ENCODE measurements around the gene FHIP1B. TPM values are rescaled to one million over a fixed set of nuclear protein-coding genes. Genes with fewer than 3 reads are reported as not detected.

FHIP1B gene
- total RNA-seq, 1 donor from 2014 or later = 25.3 TPM

DNA sequence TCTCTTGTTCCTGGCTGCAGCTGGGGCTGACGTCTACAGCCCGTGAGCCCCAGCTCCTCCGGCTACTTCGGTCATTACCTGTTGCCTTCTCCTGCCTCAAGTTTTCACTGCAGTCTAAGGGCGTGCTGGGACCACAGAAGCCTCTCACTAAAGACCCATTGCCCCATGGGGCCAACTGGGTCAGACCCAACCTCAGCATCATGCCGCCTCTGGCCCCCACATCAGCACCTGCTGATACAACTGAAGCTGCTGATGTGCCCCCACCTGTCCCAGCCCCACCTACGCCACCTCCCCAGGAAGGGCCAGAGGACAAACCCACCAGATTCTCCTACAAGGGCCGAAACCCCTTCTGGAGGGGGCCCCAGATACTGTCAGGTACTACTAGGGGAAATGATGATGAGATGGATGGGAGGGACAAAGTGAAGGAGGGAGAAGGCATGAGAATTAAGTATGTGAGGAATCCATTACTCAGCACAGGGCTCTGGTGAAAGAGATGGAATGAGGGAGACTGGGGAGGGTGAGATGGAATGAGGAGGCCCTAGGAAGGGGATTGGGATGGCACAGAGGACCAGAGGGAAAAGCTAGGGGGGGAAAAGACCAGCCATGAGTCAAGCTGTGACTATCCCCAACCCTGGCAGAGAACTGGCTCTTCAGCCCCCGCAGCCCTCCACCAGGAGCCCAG lies 24.0 kb downstream of the FHIP1B start:
- Mint-ChIP-seq H3K4me3 (no peak overlapping the region), H3K27ac (ENCODE audit: unreplicated experiment) (no peak overlapping the region), H3K27me3 (ENCODE audit: low read depth) (no peaks in the 10 kb centered on the region), H3K9me3 (no peaks in the 10 kb centered on the region), H3K4me1 (no peaks in the 10 kb centered on the region), H3K36me3 (ENCODE audit: low read depth) (peaks cover 5% of the 10 kb centered on the region)
- DNase-seq (ENCODE audit: low read depth, low spot score) = no peak
- TF ChIP-seq, protein P1, sequence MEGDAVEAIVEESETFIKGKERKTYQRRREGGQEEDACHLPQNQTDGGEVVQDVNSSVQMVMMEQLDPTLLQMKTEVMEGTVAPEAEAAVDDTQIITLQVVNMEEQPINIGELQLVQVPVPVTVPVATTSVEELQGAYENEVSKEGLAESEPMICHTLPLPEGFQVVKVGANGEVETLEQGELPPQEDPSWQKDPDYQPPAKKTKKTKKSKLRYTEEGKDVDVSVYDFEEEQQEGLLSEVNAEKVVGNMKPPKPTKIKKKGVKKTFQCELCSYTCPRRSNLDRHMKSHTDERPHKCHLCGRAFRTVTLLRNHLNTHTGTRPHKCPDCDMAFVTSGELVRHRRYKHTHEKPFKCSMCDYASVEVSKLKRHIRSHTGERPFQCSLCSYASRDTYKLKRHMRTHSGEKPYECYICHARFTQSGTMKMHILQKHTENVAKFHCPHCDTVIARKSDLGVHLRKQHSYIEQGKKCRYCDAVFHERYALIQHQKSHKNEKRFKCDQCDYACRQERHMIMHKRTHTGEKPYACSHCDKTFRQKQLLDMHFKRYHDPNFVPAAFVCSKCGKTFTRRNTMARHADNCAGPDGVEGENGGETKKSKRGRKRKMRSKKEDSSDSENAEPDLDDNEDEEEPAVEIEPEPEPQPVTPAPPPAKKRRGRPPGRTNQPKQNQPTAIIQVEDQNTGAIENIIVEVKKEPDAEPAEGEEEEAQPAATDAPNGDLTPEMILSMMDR (conservative IDR thresholded peaks at IDR 0.05) = no peak

GRCh38 chr11:6209801-6210200 lies 24.6 kb downstream of the FHIP1B start:
- Mint-ChIP-seq H3K4me3 (no peak overlapping the region), H3K9me3 (no peaks in the 10 kb centered on the region), H3K27me3 (ENCODE audit: low read depth) (no peaks in the 10 kb centered on the region), H3K4me1 (no peaks in the 10 kb centered on the region), H3K36me3 (ENCODE audit: low read depth) (peaks cover 5% of the 10 kb centered on the region), H3K27ac (ENCODE audit: unreplicated experiment) (no peak overlapping the region)
- DNase-seq (ENCODE audit: low read depth, low spot score) = no peak
- TF ChIP-seq, protein P1 (conservative IDR thresholded peaks at IDR 0.05) = no peak

- peaks cover 8% of the 10 kb centered on the region for H3K36me3 Mint-ChIP-seq (ENCODE audit: low read depth)
- no peaks in the 10 kb centered on the region for H3K9me3 Mint-ChIP-seq
- TF ChIP-seq, protein P1 (conservative IDR thresholded peaks at IDR 0.05) = no peak
Observed at GRCh38 chr11:6206456-6207180, 27.8 kb downstream of the FHIP1B start.

DNA sequence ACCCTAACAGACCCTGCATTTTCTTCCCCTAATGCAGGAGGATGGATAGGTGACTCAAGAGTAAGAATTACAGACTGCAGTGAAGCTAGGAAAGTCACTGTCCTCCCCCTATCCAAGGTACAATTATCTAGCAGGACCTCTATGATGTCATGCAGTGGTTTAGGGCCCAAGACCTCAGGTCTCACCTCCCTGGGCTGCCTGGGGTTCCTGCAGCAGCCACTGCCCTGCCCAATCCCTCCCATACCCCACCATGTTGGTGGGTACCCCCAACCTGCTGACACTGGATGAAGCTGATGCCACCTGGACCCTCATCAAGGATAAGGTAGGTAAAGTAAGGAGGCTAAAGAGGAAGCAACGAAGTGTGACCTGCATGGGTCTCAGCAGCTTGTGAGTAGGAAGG lies 29.1 kb downstream of the FHIP1B start, which contains the start of gene C11orf42:
Gene C11orf42, plus strand, starts transcription at position 192 of the 400 bp plus-strand sequence. Its CDS starts 59 bp downstream, at position 251.
- TF ChIP-seq, protein P1 (conservative IDR thresholded peaks at IDR 0.05) = no peak
- Mint-ChIP-seq H3K36me3 (ENCODE audit: low read depth) (peaks cover 8% of the 10 kb centered on the region), H3K9me3 (no peaks in the 10 kb centered on the region), H3K27ac (ENCODE audit: unreplicated experiment) (no peak within 1 kb of the TSS), H3K27me3 (ENCODE audit: low read depth) (no peaks in the 10 kb centered on the region), H3K4me3 (no peak within 1 kb of the TSS), H3K4me1 (peaks cover 6% of the 10 kb centered on the region)
- no peak for DNase-seq (ENCODE audit: low read depth, low spot score)

More at GRCh38 chr11:6206456-6207180, 27.8 kb downstream of the FHIP1B start:
- H3K27me3 Mint-ChIP-seq (ENCODE audit: low read depth) = no peaks in the 10 kb centered on the region
- no peak for DNase-seq (ENCODE audit: low read depth, low spot score)
- no peak overlapping the region for H3K27ac Mint-ChIP-seq (ENCODE audit: unreplicated experiment)
- no peaks in the 10 kb centered on the region for H3K4me1 Mint-ChIP-seq
- H3K4me3 Mint-ChIP-seq = no peak overlapping the region

- peaks cover 6% of the 10 kb centered on the region for H3K4me1 Mint-ChIP-seq
- no peak for DNase-seq (ENCODE audit: low read depth, low spot score)
- H3K9me3 Mint-ChIP-seq = no peaks in the 10 kb centered on the region
- TF ChIP-seq, protein P1 (conservative IDR thresholded peaks at IDR 0.05) = no peak
- H3K27me3 Mint-ChIP-seq (ENCODE audit: low read depth) = no peaks in the 10 kb centered on the region
- peaks cover 8% of the 10 kb centered on the region for H3K36me3 Mint-ChIP-seq (ENCODE audit: low read depth)
- H3K27ac Mint-ChIP-seq (ENCODE audit: unreplicated experiment) = no peak overlapping the region
- no peak overlapping the region for H3K4me3 Mint-ChIP-seq
Observed at GRCh38 chr11:6204706-6205105, 29.7 kb downstream of the FHIP1B start.
